ENCODE data around the gene CHURC1.

- TF ChIP-seq CTCF (IDR thresholded peaks at IDR 0.05), result no peak
- no peak for TF ChIP-seq EZH2 (IDR thresholded peaks at IDR 0.05)
These were observed 42.9 kb upstream of the CHURC1 start for GRCh38 chr14:64871344-64871743.

Data from neural progenitor cell (in vitro differentiated cells).